Activated gamma-delta T cell treated with Interleukin-2 at 50 U/mL for 16 hours (primary cell): ENCODE results near the gene SLC2A13.
"Not testable (repeated sequence)": the region's sequence is repeated elsewhere in the genome, so short reads cannot be mapped to it uniquely, and the experiment has no call there.

Experiments used
- DNase-seq: peaks from one replicate; pipeline ENCODE4 v3.0.0-alpha.2; 2020

Gene SLC2A13

GRCh38 chr12:39989501-39989900 is 116.4 kb downstream of the SLC2A13 start:
- DNase-seq: no peak

- no peak for DNase-seq
Measured at GRCh38 chr12:39988574-39988973, 117.3 kb downstream of the SLC2A13 start.

- DNase-seq: no peak
Measured at GRCh38 chr12:39986674-39987073, 119.2 kb downstream of the SLC2A13 start.

- no peak for DNase-seq
Measured at GRCh38 chr12:39984670-39985069, 121.2 kb downstream of the SLC2A13 start.

GRCh38 chr12:39975374-39975918 is 130.4 kb downstream of the SLC2A13 start:
- DNase-seq: no peak

GRCh38 chr12:39972119-39972518 is 133.8 kb downstream of the SLC2A13 start:
- no peak for DNase-seq

GRCh38 chr12:39971348-39971747 is 134.5 kb downstream of the SLC2A13 start:
- DNase-seq: no peak

- DNase-seq: no peak
Measured at GRCh38 chr12:39966721-39967120, 139.2 kb downstream of the SLC2A13 start.

- DNase-seq: no peak
Measured at GRCh38 chr12:39966256-39966655, 139.6 kb downstream of the SLC2A13 start.

GRCh38 chr12:39959467-39959866 is 146.4 kb downstream of the SLC2A13 start:
- DNase-seq: no peak

- no peak for DNase-seq
Measured at GRCh38 chr12:39959031-39959430, 146.8 kb downstream of the SLC2A13 start.

- DNase-seq: no peak
Measured at GRCh38 chr12:39958377-39958776, 147.5 kb downstream of the SLC2A13 start.

GRCh38 chr12:39956725-39957124 is 149.2 kb downstream of the SLC2A13 start:
- DNase-seq: no peak

GRCh38 chr12:39946361-39947280 is 159.3 kb downstream of the SLC2A13 start:
- DNase-seq: no peak

- no peak for DNase-seq
Measured at GRCh38 chr12:39937119-39937518, 168.8 kb downstream of the SLC2A13 start.

GRCh38 chr12:39935839-39936238 is 170.0 kb downstream of the SLC2A13 start:
- DNase-seq: no peak

GRCh38 chr12:39935275-39935674 is 170.6 kb downstream of the SLC2A13 start:
- DNase-seq: no peak

- no peak for DNase-seq
Measured at GRCh38 chr12:39931857-39932256, 174.0 kb downstream of the SLC2A13 start.

- no peak for DNase-seq
Measured at GRCh38 chr12:39931231-39931630, 174.7 kb downstream of the SLC2A13 start.

- no peak for DNase-seq
Measured at GRCh38 chr12:39930101-39930500, 175.8 kb downstream of the SLC2A13 start.

- DNase-seq: no peak
Measured at GRCh38 chr12:39928181-39928899, 177.5 kb downstream of the SLC2A13 start.

GRCh38 chr12:39923364-39923763 is 182.5 kb downstream of the SLC2A13 start:
- DNase-seq: no peak

GRCh38 chr12:39922598-39922997 is 183.3 kb downstream of the SLC2A13 start:
- DNase-seq: not testable (repeated sequence)

GRCh38 chr12:39920647-39921046 is 185.2 kb downstream of the SLC2A13 start:
- DNase-seq: no peak
